IMR-90 (cell line): ENCODE measurements around the gene TM4SF5.

Source experiments
- BHLHE40 ChIP-seq: fragments of 150-350 bp; IDR thresholded peaks from 2 replicates; pipeline ENCODE4 v1.6.1; 2016; ENCODE audit warnings: mild to moderate bottlenecking, low read depth, low read length
- CEBPB ChIP-seq: IDR thresholded peaks from 2 replicates; pipeline ENCODE4 v1.6.1; 2012; ENCODE audit warnings: low read depth, low read length, improper control_type of control experiment
- CHD1 ChIP-seq: IDR thresholded peaks from 2 replicates; pipeline ENCODE4 v1.6.1; 2012; ENCODE audit warnings: low read depth, low read length, improper control_type of control experiment
- FOS ChIP-seq: fragments of 150-350 bp; IDR thresholded peaks from 2 replicates; pipeline ENCODE4 v1.6.1; 2016; ENCODE audit warnings: low read depth, low read length
- MAZ ChIP-seq: IDR thresholded peaks from 2 replicates; pipeline ENCODE4 v1.6.1; 2012; ENCODE audit warnings: low read depth, mild to moderate bottlenecking, low read length, improper control_type of control experiment, moderate library complexity, borderline replicate concordance
- NFE2L2 ChIP-seq: fragments of 150-350 bp; IDR thresholded peaks from 2 replicates; pipeline ENCODE4 v1.6.1; 2016; ENCODE audit warnings: low read depth, mild to moderate bottlenecking, low read length
- POLR2A ChIP-seq: IDR thresholded peaks from 2 replicates; pipeline ENCODE4 v1.6.1; 2012; ENCODE audit warnings: mild to moderate bottlenecking, low read depth, low read length
- RAD21 ChIP-seq: IDR thresholded peaks from 2 replicates; pipeline ENCODE4 v1.6.1; 2012; ENCODE audit warnings: low read length, improper control_type of control experiment
- RCOR1 ChIP-seq: IDR thresholded peaks from 2 replicates; pipeline ENCODE4 v1.6.1; 2012; ENCODE audit warnings: mild to moderate bottlenecking, low read length, improper control_type of control experiment; ENCODE audit not compliant: insufficient replicate concordance
- RFX5 ChIP-seq: IDR thresholded peaks from 2 replicates; pipeline ENCODE4 v1.8.0; 2012; ENCODE audit warnings: low read depth, mild to moderate bottlenecking, low read length, moderate library complexity
- SMC3 ChIP-seq: fragments of 150-350 bp; IDR thresholded peaks from 2 replicates; pipeline ENCODE4 v1.6.1; 2016; ENCODE audit warnings: low read depth, mild to moderate bottlenecking, antibody characterized with exemption, low read length, moderate library complexity
- TF ChIP-seq, protein P1 (sequence below): fragments of 150-350 bp; IDR thresholded peaks from 2 replicates; pipeline ENCODE4 v1.6.1; 2017; ENCODE audit warnings: mild to moderate bottlenecking, antibody characterized with exemption, low read length, low read depth
- TF ChIP-seq, protein P2 (sequence below): conservative IDR thresholded peaks from 2 replicates; pipeline ENCODE4 v1.5.1; 2012; ENCODE audit warnings: mild to moderate bottlenecking, low read depth, low read length, improper control_type of control experiment

DNA sequence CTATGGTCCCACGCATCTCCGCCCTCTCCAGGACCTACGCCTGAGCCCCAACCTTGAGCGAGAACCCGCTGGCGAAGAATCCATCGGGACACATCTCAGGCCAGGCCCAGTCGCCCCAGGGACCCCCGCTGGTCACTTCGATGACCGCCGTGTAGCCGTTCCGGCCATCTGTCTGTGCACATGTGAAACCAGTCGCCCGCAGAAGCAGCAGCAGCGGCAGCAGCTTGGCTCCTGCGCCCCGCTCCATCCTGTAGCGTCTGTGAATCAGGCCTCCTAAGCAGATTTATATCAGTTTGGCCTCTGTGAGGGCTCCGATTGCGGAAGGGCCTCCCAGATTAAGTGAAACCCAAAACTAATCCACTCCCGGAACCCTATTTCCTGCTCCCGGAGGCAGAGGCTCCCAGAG lies 14.4 kb downstream of the TM4SF5 start, which contains the start of gene VMO1:
- TF ChIP-seq, protein P1, sequence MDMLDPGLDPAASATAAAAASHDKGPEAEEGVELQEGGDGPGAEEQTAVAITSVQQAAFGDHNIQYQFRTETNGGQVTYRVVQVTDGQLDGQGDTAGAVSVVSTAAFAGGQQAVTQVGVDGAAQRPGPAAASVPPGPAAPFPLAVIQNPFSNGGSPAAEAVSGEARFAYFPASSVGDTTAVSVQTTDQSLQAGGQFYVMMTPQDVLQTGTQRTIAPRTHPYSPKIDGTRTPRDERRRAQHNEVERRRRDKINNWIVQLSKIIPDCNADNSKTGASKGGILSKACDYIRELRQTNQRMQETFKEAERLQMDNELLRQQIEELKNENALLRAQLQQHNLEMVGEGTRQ: no peak
- TF ChIP-seq, protein P2, sequence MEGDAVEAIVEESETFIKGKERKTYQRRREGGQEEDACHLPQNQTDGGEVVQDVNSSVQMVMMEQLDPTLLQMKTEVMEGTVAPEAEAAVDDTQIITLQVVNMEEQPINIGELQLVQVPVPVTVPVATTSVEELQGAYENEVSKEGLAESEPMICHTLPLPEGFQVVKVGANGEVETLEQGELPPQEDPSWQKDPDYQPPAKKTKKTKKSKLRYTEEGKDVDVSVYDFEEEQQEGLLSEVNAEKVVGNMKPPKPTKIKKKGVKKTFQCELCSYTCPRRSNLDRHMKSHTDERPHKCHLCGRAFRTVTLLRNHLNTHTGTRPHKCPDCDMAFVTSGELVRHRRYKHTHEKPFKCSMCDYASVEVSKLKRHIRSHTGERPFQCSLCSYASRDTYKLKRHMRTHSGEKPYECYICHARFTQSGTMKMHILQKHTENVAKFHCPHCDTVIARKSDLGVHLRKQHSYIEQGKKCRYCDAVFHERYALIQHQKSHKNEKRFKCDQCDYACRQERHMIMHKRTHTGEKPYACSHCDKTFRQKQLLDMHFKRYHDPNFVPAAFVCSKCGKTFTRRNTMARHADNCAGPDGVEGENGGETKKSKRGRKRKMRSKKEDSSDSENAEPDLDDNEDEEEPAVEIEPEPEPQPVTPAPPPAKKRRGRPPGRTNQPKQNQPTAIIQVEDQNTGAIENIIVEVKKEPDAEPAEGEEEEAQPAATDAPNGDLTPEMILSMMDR: no peak
- TF ChIP-seq POLR2A (no peak), NFE2L2 (no peak), FOS (no peak), RAD21 (no peak), RFX5 (no peak), RCOR1 (no peak), BHLHE40 (no peak), CEBPB (no peak), MAZ (no peak), CHD1 (no peak), SMC3 (no peak)
